Skeletal muscle tissue (tissue), 4 donors: ENCODE measurements around the gene DTD1. TPM values are rescaled to one million over a fixed set of nuclear protein-coding genes. Genes with fewer than 3 reads are reported as not detected.

Experiments used
- H3K27ac ChIP-seq: one replicate; pipeline ENCODE4 v1.7.0; 2013; ENCODE audit warnings: mild to moderate bottlenecking, low read depth, low read length, inconsistent platforms
- H3K27me3 ChIP-seq, 3 donors: one replicate each; pipeline ENCODE4 v1.7.0; 2013; ENCODE audit warnings: low read length in 3 of 3; ENCODE audit not compliant: control insufficient read depth in 3 of 3, insufficient read depth in 3 of 3
- H3K36me3 ChIP-seq, 3 donors: one replicate each; pipeline ENCODE4 v1.7.0; 2013; ENCODE audit warnings: low read length in 3 of 3; ENCODE audit not compliant: control insufficient read depth in 3 of 3, insufficient read depth in 3 of 3
- H3K4me1 ChIP-seq, 3 donors: one replicate each; pipeline ENCODE4 v1.7.0; 2013; ENCODE audit warnings: low read length in 3 of 3, mild to moderate bottlenecking in 3 of 3; ENCODE audit not compliant: control insufficient read depth in 3 of 3, insufficient read depth in 3 of 3
- H3K4me3 ChIP-seq, 3 donors: one replicate each; pipeline ENCODE4 v1.7.0; 2013; ENCODE audit warnings: low read length in 3 of 3
- H3K9ac ChIP-seq, 3 donors: one replicate each; pipeline ENCODE4 v1.7.0; 2013; ENCODE audit warnings: low read length in 3 of 3, mild to moderate bottlenecking in 3 of 3, moderate library complexity in 2 of 3, low read depth in 1 of 3
- H3K9me3 ChIP-seq, 3 donors: one replicate each; pipeline ENCODE4 v1.7.0; 2013; ENCODE audit warnings: low read length in 3 of 3; ENCODE audit not compliant: control insufficient read depth in 3 of 3
- total RNA-seq: library from RNA; depleted of rRNA; stranded (reverse); fragments of >200 nt; gene quantifications from one replicate; pipeline ENCODE4 v1.2.3, GENCODE V29; 2014
- donor health status: Osteomylitis.

The DTD1 gene
- total RNA-seq, 1 donor from 2014 or later: 21.4 TPM

- no peak overlapping the region for H3K4me3 ChIP-seq
- peaks cover 3 to 8% (median 6%) of the 10 kb centered on the region in 3 donors for H3K4me1 ChIP-seq
- H3K9ac ChIP-seq: no peak overlapping the region
- no peak overlapping the region for H3K27ac ChIP-seq
- H3K27me3 ChIP-seq: no peaks in the 10 kb centered on the region
- H3K9me3 ChIP-seq: no peaks in the 10 kb centered on the region
- peaks cover 8 to 14% (median 13%) of the 10 kb centered on the region in 3 donors for H3K36me3 ChIP-seq
Measured at GRCh38 chr20:18571009-18571408, 16.8 kb upstream of the DTD1 start.

- Histone ChIP-seq H3K27ac (no peak overlapping the region), H3K9ac (no peak overlapping the region), H3K9me3 (no peaks in the 10 kb centered on the region)
Measured at GRCh38 chr20:18571578-18571977, 16.3 kb upstream of the DTD1 start.

GRCh38 chr20:18577942-18578341 lies 9.9 kb upstream of the DTD1 start:
- Histone ChIP-seq H3K4me1 (no peaks in the 10 kb centered on the region), H3K27ac (no peak overlapping the region), H3K4me3 (no peak overlapping the region), H3K9me3 (no peaks in the 10 kb centered on the region), H3K9ac (no peak overlapping the region), H3K36me3 (no peaks in the 10 kb centered on the region), H3K27me3 (no peaks in the 10 kb centered on the region)

More at GRCh38 chr20:18571578-18571977, 16.3 kb upstream of the DTD1 start:
- Histone ChIP-seq H3K4me1 (peaks cover 2 to 6% (median 4%) of the 10 kb centered on the region in 3 donors), H3K27me3 (no peaks in the 10 kb centered on the region), H3K36me3 (peaks cover 8 to 14% (median 13%) of the 10 kb centered on the region in 3 donors), H3K4me3 (no peak overlapping the region)

GRCh38 chr20:18578581-18578980 lies 9.3 kb upstream of the DTD1 start:
- H3K9ac ChIP-seq: no peak overlapping the region
- H3K36me3 ChIP-seq: no peaks in the 10 kb centered on the region
- no peaks in the 10 kb centered on the region for H3K4me1 ChIP-seq
- no peak overlapping the region for H3K4me3 ChIP-seq
- no peaks in the 10 kb centered on the region for H3K9me3 ChIP-seq
- H3K27ac ChIP-seq: no peak overlapping the region
- H3K27me3 ChIP-seq: no peaks in the 10 kb centered on the region

GRCh38 chr20:18580012-18580411 lies 7.8 kb upstream of the DTD1 start:
- Histone ChIP-seq H3K27me3 (no peaks in the 10 kb centered on the region), H3K4me1 (no peaks in the 10 kb centered on the region), H3K9ac (no peak overlapping the region), H3K4me3 (no peak overlapping the region), H3K27ac (no peak overlapping the region), H3K9me3 (no peaks in the 10 kb centered on the region), H3K36me3 (no peaks in the 10 kb centered on the region)

- H3K4me1 ChIP-seq: peaks cover 0 to 7% (median 2%) of the 10 kb centered on the region in 3 donors
- H3K36me3 ChIP-seq: no peaks in the 10 kb centered on the region
- H3K27me3 ChIP-seq: no peaks in the 10 kb centered on the region
- H3K27ac ChIP-seq: no peak overlapping the region
- no peak overlapping the region for H3K4me3 ChIP-seq
- no peak overlapping the region for H3K9ac ChIP-seq
- no peaks in the 10 kb centered on the region for H3K9me3 ChIP-seq
Measured at GRCh38 chr20:18585134-18585533, 2.7 kb upstream of the DTD1 start.

- no peaks in the 10 kb centered on the region for H3K9me3 ChIP-seq
- no peaks in the 10 kb centered on the region for H3K27me3 ChIP-seq
- H3K4me1 ChIP-seq: peaks cover 0 to 8% (median 2%) of the 10 kb centered on the region in 3 donors
- peak overlapping the region; percentile 74 to 95 (median 84) for H3K4me3 ChIP-seq
- peak overlapping the region; percentile 46 to 85 (median 82) for H3K9ac ChIP-seq
- H3K27ac ChIP-seq: no peak overlapping the region
- no peaks in the 10 kb centered on the region for H3K36me3 ChIP-seq
Measured at GRCh38 chr20:18588574-18588933, 700 bp downstream of the DTD1 start.

- Histone ChIP-seq H3K27me3 (no peaks in the 10 kb centered on the region), H3K9ac (no peak overlapping the region), H3K4me3 (no peak overlapping the region), H3K4me1 (peaks cover 0 to 8% (median 2%) of the 10 kb centered on the region in 3 donors), H3K9me3 (no peaks in the 10 kb centered on the region), H3K36me3 (peaks cover 0 to 8% (median 6%) of the 10 kb centered on the region in 3 donors), H3K27ac (no peak overlapping the region)
Measured at GRCh38 chr20:18589941-18590674, 2.3 kb downstream of the DTD1 start.

- no peaks in the 10 kb centered on the region for H3K9me3 ChIP-seq
- peaks cover 9 to 16% (median 16%) of the 10 kb centered on the region in 3 donors for H3K36me3 ChIP-seq
- no peaks in the 10 kb centered on the region for H3K27me3 ChIP-seq
- H3K4me1 ChIP-seq: peaks cover 0 to 2% (median 0%) of the 10 kb centered on the region in 3 donors
- no peak overlapping the region for H3K9ac ChIP-seq
- no peak overlapping the region for H3K27ac ChIP-seq
- no peak overlapping the region for H3K4me3 ChIP-seq
Measured at GRCh38 chr20:18596270-18596669, 8.4 kb downstream of the DTD1 start.

- Histone ChIP-seq H3K27me3 (no peaks in the 10 kb centered on the region), H3K36me3 (peaks cover 0 to 2% (median 0%) of the 10 kb centered on the region in 3 donors), H3K4me1 (no peaks in the 10 kb centered on the region), H3K9me3 (no peaks in the 10 kb centered on the region), H3K9ac (no peak overlapping the region), H3K4me3 (no peak overlapping the region), H3K27ac (no peak overlapping the region)
Measured at GRCh38 chr20:18609741-18610140, 21.9 kb downstream of the DTD1 start.
